Epithelial cell of proximal tubule (primary cell): Measurements from ENCODE around the gene SPRED1. TPM values are rescaled to one million over a fixed set of nuclear protein-coding genes. Genes with fewer than 3 reads are reported as not detected.

ENCODE experiments used
- DNase-seq: peaks from one replicate; pipeline ENCODE4 v3.0.0-alpha.2; 2011; ENCODE audit warnings: low read depth
- H3K4me3 ChIP-seq: 2 replicates; pipeline ENCODE4 v1.5.1; 2011; ENCODE audit warnings: low read depth, mild to moderate bottlenecking, low read length
- CTCF ChIP-seq: conservative IDR thresholded peaks from 2 replicates; pipeline ENCODE4 v1.5.1; 2012; ENCODE audit warnings: low read depth, mild to moderate bottlenecking, low read length
- total RNA-seq: library from RNA; depleted of rRNA; stranded (reverse); fragments of >200 nt; gene quantifications from 2 replicates; pipeline ENCODE4 v1.2.3, GENCODE V29; 2015

Gene SPRED1
- total RNA-seq, 1 donor from 2014 or later: 12.3 TPM

GRCh38 chr15:38299216-38299615, 46.6 kb downstream of the SPRED1 start:
- no peak for DNase-seq
- no peak for TF ChIP-seq CTCF
- H3K4me3 ChIP-seq: no peak overlapping the region

GRCh38 chr15:38300395-38300794, 47.8 kb downstream of the SPRED1 start:
- no peak for DNase-seq
- TF ChIP-seq CTCF: no peak
- no peak overlapping the region for H3K4me3 ChIP-seq

- H3K4me3 ChIP-seq: no peak overlapping the region
- DNase-seq: no peak
- no peak for TF ChIP-seq CTCF
Measured at GRCh38 chr15:38304481-38304880, 51.8 kb downstream of the SPRED1 start.

- no peak overlapping the region for H3K4me3 ChIP-seq
- DNase-seq: no peak
- no peak for TF ChIP-seq CTCF
Measured at GRCh38 chr15:38307251-38307650, 54.6 kb downstream of the SPRED1 start.

GRCh38 chr15:38307861-38308641, 55.4 kb downstream of the SPRED1 start:
- TF ChIP-seq CTCF: no peak
- no peak for DNase-seq

GRCh38 chr15:38308797-38309196, 56.2 kb downstream of the SPRED1 start:
- no peak for TF ChIP-seq CTCF
- DNase-seq: no peak
- no peak overlapping the region for H3K4me3 ChIP-seq

More at GRCh38 chr15:38307861-38308641, 55.4 kb downstream of the SPRED1 start:
- H3K4me3 ChIP-seq: no peak overlapping the region

GRCh38 chr15:38312190-38312589, 59.6 kb downstream of the SPRED1 start:
- no peak for DNase-seq
- H3K4me3 ChIP-seq: no peak overlapping the region
- TF ChIP-seq CTCF: no peak
